MM.1S (cell line): ENCODE results near the gene SPEM1.

Source experiments
- DNase-seq: peaks from one replicate; pipeline ENCODE4 v3.0.0-alpha.2; 2015
- H2AFZ ChIP-seq: fragments of 300-600 bp; sonication (generic); 2 replicates; pipeline ENCODE4 v1.6.0; 2016; ENCODE audit warnings: antibody characterized with exemption, low read length
- H3F3A ChIP-seq: fragments of 300-600 bp; sonication (generic); 2 replicates; pipeline ENCODE4 v1.6.1; 2016; ENCODE audit warnings: mild to moderate bottlenecking, antibody characterized with exemption, low read length, moderate library complexity, mixed read lengths; ENCODE audit not compliant: insufficient read depth
- H3K27ac ChIP-seq: fragments of 300-600 bp; sonication (generic); 2 replicates; pipeline ENCODE4 v1.5.1; 2016; ENCODE audit warnings: mild to moderate bottlenecking, low read length
- H3K27me3 ChIP-seq: fragments of 300-600 bp; sonication (generic); replicated peaks from 2 replicates; pipeline ENCODE4 v1.6.0; 2016; ENCODE audit warnings: low read length; ENCODE audit not compliant: insufficient read depth
- H3K36me3 ChIP-seq: fragments of 300-600 bp; sonication (generic); replicated peaks from 2 replicates; pipeline ENCODE4 v1.6.1; 2016; ENCODE audit warnings: mild to moderate bottlenecking, low read length, mixed read lengths; ENCODE audit not compliant: insufficient read depth
- H3K4me1 ChIP-seq: fragments of 300-600 bp; sonication (generic); 2 replicates; pipeline ENCODE4 v1.6.1; 2016; ENCODE audit warnings: low read length, mixed read lengths
- H3K4me2 ChIP-seq: fragments of 300-600 bp; sonication (generic); 2 replicates; pipeline ENCODE4 v1.6.0; 2016; ENCODE audit warnings: low read depth, low read length
- H3K4me3 ChIP-seq: fragments of 300-600 bp; sonication (generic); 2 replicates; pipeline ENCODE4 v1.5.1; 2016; ENCODE audit warnings: low read length, mixed read lengths
- H3K79me2 ChIP-seq: fragments of 300-600 bp; sonication (generic); 2 replicates; pipeline ENCODE4 v1.6.1; 2016; ENCODE audit warnings: mixed run types, low read length, mixed read lengths
- H3K9ac ChIP-seq: fragments of 300-600 bp; sonication (generic); 2 replicates; pipeline ENCODE4 v1.6.1; 2016; ENCODE audit warnings: low read length, mixed read lengths
- H3K9me2 ChIP-seq: fragments of 300-600 bp; sonication (generic); replicated peaks from 2 replicates; pipeline ENCODE4 v1.6.1; 2016; ENCODE audit warnings: mild to moderate bottlenecking, low read length, mixed read lengths; ENCODE audit not compliant: insufficient read depth
- H3K9me3 ChIP-seq: fragments of 300-600 bp; sonication (generic); replicated peaks from 2 replicates; pipeline ENCODE4 v1.6.1; 2016; ENCODE audit warnings: mild to moderate bottlenecking, low read length, mixed read lengths; ENCODE audit not compliant: insufficient read depth
- H4K20me1 ChIP-seq: fragments of 300-600 bp; sonication (generic); 2 replicates; pipeline ENCODE4 v1.6.1; 2016; ENCODE audit warnings: mild to moderate bottlenecking, low read length, moderate library complexity, mixed read lengths; ENCODE audit not compliant: insufficient read depth
- EZH2 ChIP-seq: fragments of 300-600 bp; sonication (generic); optimal IDR thresholded peaks from 2 replicates; pipeline ENCODE3; 2017; ENCODE audit warnings: low read depth, mild to moderate bottlenecking, antibody characterized with exemption, low read length, mixed read lengths
- EZH2phosphoT487 ChIP-seq: fragments of 300-600 bp; sonication (generic); IDR thresholded peaks from 2 replicates; pipeline ENCODE4 v1.6.1; 2018; ENCODE audit warnings: antibody characterized with exemption, low read length
- TF ChIP-seq, protein P1 (sequence below): fragments of 300-600 bp; sonication (generic); IDR thresholded peaks from 2 replicates; pipeline ENCODE4 v1.5.1; 2016; ENCODE audit warnings: antibody characterized with exemption, low read length, mixed read lengths

The SPEM1 gene

GRCh38 chr17:7415784-7416183 is 4.3 kb upstream of the SPEM1 start:
- no peaks in the 10 kb centered on the region for H3F3A ChIP-seq
- H3K27me3 ChIP-seq: peaks cover 94% of the 10 kb centered on the region
- no peaks in the 10 kb centered on the region for H3K79me2 ChIP-seq
- H3K9me2 ChIP-seq: no peaks in the 10 kb centered on the region
- H3K36me3 ChIP-seq: no peaks in the 10 kb centered on the region
- TF ChIP-seq, protein P1, sequence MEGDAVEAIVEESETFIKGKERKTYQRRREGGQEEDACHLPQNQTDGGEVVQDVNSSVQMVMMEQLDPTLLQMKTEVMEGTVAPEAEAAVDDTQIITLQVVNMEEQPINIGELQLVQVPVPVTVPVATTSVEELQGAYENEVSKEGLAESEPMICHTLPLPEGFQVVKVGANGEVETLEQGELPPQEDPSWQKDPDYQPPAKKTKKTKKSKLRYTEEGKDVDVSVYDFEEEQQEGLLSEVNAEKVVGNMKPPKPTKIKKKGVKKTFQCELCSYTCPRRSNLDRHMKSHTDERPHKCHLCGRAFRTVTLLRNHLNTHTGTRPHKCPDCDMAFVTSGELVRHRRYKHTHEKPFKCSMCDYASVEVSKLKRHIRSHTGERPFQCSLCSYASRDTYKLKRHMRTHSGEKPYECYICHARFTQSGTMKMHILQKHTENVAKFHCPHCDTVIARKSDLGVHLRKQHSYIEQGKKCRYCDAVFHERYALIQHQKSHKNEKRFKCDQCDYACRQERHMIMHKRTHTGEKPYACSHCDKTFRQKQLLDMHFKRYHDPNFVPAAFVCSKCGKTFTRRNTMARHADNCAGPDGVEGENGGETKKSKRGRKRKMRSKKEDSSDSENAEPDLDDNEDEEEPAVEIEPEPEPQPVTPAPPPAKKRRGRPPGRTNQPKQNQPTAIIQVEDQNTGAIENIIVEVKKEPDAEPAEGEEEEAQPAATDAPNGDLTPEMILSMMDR: no peak
- TF ChIP-seq EZH2 (no peak), EZH2phosphoT487 (no peak)
- H4K20me1 ChIP-seq: no peaks in the 10 kb centered on the region
- no peak overlapping the region for H3K27ac ChIP-seq
- no peak overlapping the region for H3K4me2 ChIP-seq
- no peak overlapping the region for H2AFZ ChIP-seq
- H3K9ac ChIP-seq: no peak overlapping the region
- no peak for DNase-seq
- H3K9me3 ChIP-seq: no peaks in the 10 kb centered on the region
- H3K4me3 ChIP-seq: no peak overlapping the region
- no peaks in the 10 kb centered on the region for H3K4me1 ChIP-seq

GRCh38 chr17:7416323-7416722 is 3.8 kb upstream of the SPEM1 start:
- no peak overlapping the region for H3K9ac ChIP-seq
- H3K4me2 ChIP-seq: no peak overlapping the region

GRCh38 chr17:7417056-7417655 is 3.0 kb upstream of the SPEM1 start:
- H3K9me2 ChIP-seq: no peaks in the 10 kb centered on the region
- no peak overlapping the region for H3K9ac ChIP-seq

More at GRCh38 chr17:7416323-7416722, 3.8 kb upstream of the SPEM1 start:
- Histone ChIP-seq H3K27me3 (peaks cover 88% of the 10 kb centered on the region), H3K27ac (no peak overlapping the region), H3K9me3 (no peaks in the 10 kb centered on the region), H3F3A (no peaks in the 10 kb centered on the region), H3K9me2 (no peaks in the 10 kb centered on the region), H3K36me3 (no peaks in the 10 kb centered on the region), H3K4me3 (no peak overlapping the region), H3K79me2 (no peaks in the 10 kb centered on the region), H4K20me1 (no peaks in the 10 kb centered on the region), H2AFZ (no peak overlapping the region), H3K4me1 (no peaks in the 10 kb centered on the region)
- DNase-seq: no peak
- TF ChIP-seq EZH2phosphoT487 (no peak), EZH2 (no peak)
- TF ChIP-seq, protein P1: no peak

More at GRCh38 chr17:7417056-7417655, 3.0 kb upstream of the SPEM1 start:
- no peaks in the 10 kb centered on the region for H3K9me3 ChIP-seq
- no peaks in the 10 kb centered on the region for H3K79me2 ChIP-seq
- H4K20me1 ChIP-seq: no peaks in the 10 kb centered on the region
- no peak overlapping the region for H3K4me3 ChIP-seq
- no peaks in the 10 kb centered on the region for H3K36me3 ChIP-seq
- H3K27ac ChIP-seq: no peak overlapping the region
- no peak for DNase-seq
- no peak overlapping the region for H3K4me2 ChIP-seq
- no peaks in the 10 kb centered on the region for H3K4me1 ChIP-seq
- H3K27me3 ChIP-seq: peaks cover 80% of the 10 kb centered on the region
- no peaks in the 10 kb centered on the region for H3F3A ChIP-seq
- no peak for TF ChIP-seq EZH2phosphoT487
- TF ChIP-seq EZH2: no peak
- TF ChIP-seq, protein P1: no peak
- H2AFZ ChIP-seq: no peak overlapping the region
